Urothelium cell line (cell line): ENCODE data around the gene BAIAP2L2.
"Not testable (repeated sequence)": the region's sequence is repeated elsewhere in the genome, so short reads cannot be mapped to it uniquely, and the experiment has no call there.

Source experiments
- DNase-seq: peaks from one replicate; pipeline ENCODE4 v3.0.0; 2011; ENCODE audit warnings: low spot score, mixed read lengths
- FAIRE-seq: peaks from 2 replicates; lab custom pipeline; 2011; peaks lifted over from hg19 to GRCh38; lab: Jason Lieb, UNC

BAIAP2L2 gene

DNA sequence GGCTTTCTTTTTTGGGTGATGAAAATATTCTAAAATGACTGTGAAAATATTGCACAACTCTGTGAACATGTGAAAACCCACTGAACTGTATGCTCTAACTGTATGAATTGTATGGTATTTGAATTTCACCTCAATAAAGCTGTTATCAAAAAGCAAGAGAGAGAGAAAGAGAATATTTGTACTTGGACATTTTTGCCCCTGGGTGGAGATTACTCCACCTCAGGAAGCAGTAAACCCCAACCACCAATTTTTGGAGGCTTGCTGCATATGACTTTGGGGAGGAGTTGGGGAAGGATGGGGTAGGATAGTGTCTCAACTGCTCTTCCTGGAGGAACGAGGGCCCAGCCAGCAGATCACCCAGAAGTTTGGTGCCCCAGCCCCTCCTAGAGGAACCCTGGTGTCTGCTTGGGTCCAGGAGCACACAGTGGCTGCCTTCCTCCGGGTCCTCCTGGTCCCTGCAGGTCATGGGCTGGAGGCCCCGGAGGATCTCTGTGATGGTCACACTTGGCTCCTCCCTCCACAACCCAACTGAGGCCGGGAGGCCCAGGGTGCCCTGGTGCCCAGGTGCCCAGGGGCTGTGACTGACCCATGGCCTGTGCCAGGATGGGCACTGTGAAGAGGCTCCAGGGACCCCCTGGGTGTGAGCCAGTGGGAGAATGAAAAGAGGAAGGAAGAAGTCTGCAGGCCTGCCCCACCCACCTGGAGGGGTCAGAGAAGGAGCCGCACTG lies 68.6 kb downstream of the BAIAP2L2 start:
- no peak for DNase-seq
- no peak for FAIRE-seq

- no peak for FAIRE-seq
These were observed 69.3 kb downstream of the BAIAP2L2 start for GRCh38 chr22:38040953-38041759.

GRCh38 chr22:38038890-38039812 lies 71.3 kb downstream of the BAIAP2L2 start:
- no peak for FAIRE-seq

More at GRCh38 chr22:38040953-38041759, 69.3 kb downstream of the BAIAP2L2 start:
- DNase-seq, result no peak

DNA sequence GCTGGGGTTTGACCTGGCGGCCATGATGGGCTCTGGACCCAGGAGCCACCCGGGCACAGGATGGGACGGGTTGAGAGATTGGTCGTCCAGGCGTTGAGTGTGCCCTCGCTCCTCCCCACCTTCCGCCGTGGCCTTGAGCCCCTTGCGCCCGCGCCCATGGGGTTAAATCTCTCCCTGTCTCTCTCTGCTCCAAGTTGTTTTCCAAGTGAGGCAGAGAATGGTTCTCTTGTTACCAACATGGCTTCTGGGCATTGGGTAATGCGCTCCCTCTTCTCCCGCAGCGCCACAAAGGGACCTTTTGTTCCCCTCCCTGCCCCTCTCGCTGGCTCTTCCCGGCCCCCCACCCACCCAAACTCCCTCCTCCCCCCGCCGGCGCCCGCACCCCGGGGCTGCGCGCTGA lies 72.1 kb downstream of the BAIAP2L2 start:
- FAIRE-seq (no peak), DNase-seq (no peak)

More at GRCh38 chr22:38038890-38039812, 71.3 kb downstream of the BAIAP2L2 start:
- DNase-seq, result no peak

DNA sequence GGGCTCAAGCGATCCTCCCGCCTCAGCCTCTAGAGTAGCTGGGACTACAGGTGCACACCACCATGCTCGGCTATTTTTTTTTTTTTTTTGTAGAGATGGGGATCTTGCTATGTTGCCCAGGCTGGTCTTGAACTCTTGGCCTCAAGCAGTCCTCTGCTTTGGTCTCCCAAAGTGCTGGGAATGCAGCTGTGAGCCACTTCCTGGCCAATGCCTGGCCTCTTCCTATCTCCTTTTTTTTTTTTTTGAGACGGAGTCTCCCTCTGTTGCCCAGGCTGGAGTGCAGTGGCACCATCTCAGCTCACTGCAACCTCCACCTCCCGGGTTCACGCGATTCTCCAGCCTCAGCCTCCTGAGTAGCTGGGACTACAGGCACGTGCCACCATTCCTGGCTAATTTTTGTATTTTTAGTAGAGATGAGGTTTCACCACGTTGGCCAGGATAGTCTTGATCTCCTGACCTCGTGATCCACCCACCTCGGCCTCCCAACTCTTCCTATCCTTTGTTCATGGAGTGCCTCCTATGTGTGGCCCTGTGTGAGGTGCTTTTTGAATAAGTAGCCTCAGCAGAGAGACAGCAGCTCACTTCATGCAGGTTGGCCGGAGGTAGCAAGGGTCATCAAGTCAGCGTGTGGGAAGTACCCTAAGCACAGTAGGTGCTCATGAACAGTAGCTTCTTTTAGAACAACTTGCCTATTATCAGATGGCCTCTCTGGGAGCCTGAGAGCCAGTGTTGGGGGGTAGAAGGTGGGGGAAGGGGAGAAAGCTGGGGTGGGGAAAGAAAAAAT lies 72.9 kb downstream of the BAIAP2L2 start:
- not testable (repeated sequence) for FAIRE-seq, DNase-seq

GRCh38 chr22:38036392-38037062 lies 74.0 kb downstream of the BAIAP2L2 start:
- DNase-seq (no peak), FAIRE-seq (no peak)

DNA sequence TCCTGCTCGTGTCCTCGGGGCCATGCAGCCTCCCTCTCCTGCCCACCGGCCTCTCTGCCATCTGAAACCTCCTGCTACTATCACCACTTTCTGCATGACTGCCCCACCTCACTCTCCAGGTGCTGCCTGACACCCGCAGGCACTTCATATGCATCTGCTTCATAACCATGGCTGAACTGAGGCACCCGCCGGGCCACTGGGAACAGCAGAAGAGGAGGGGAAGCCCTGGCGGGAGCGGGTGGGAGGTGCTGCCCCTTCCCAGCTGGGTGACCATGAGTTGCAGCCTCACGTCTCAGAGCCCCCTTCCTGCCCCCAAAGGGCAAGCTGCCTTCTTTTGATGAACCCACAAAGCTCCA lies 75.0 kb downstream of the BAIAP2L2 start:
- DNase-seq (no peak), FAIRE-seq (peak; percentile 84)
